A673 (cell line): Measurements from ENCODE around the gene SNRPB2.

Experiments used
- CTCF ChIP-seq: fragments of 300-800, 200-600 bp; sonication (generic); conservative IDR thresholded peaks from 2 replicates; pipeline ENCODE4 v1.5.1; 2017; ENCODE audit warnings: low read depth, mild to moderate bottlenecking, antibody characterized with exemption, low read length, moderate library complexity, mixed read lengths
- EZH2 ChIP-seq: fragments of 200-600 bp; sonication (generic); IDR thresholded peaks from 2 replicates; pipeline ENCODE4 v1.6.1; 2017; ENCODE audit warnings: borderline replicate concordance, low read depth, mild to moderate bottlenecking, mixed read lengths, antibody characterized with exemption, low read length; ENCODE audit not compliant: poor library complexity, severe bottlenecking

- no peak for TF ChIP-seq CTCF
- no peak for TF ChIP-seq EZH2
Observed at GRCh38 chr20:16775961-16776360, 46.1 kb downstream of the SNRPB2 start.
